CD14-positive monocyte (primary cell): ENCODE measurements around the gene AGTPBP1. TPM values are rescaled to one million over a fixed set of nuclear protein-coding genes. Genes with fewer than 3 reads are reported as not detected.
A peak's percentile ranks its signal among the peaks of the same experiment; 100 is the strongest.

Source experiments
- DNase-seq, 3 donors: peaks; one replicate each; pipeline ENCODE4 v3.0.0-alpha.2; 2011 to 2022
- H2AFZ ChIP-seq: 2 replicates; pipeline ENCODE4 v1.6.0; 2012; ENCODE audit warnings: mild to moderate bottlenecking, low read depth, low read length, inconsistent platforms; ENCODE audit not compliant: insufficient read depth, poor library complexity, severe bottlenecking
- H3K27ac ChIP-seq, 2 donors: 1 replicate in 1 of 2; 2 replicates in 1 of 2; pipeline ENCODE4 v1.5.1; 2012 to 2013; ENCODE audit warnings: low read length in 2 of 2, control low read depth in 1 of 2, inconsistent platforms in 1 of 2, low read depth in 1 of 2, mild to moderate bottlenecking in 1 of 2
- H3K27me3 ChIP-seq, 2 donors: one replicate each; pipeline versions ENCODE4 v1.6.0 to v1.6.1; 2011 to 2013; ENCODE audit warnings: low read length in 2 of 2; ENCODE audit not compliant: control insufficient read depth in 2 of 2, insufficient read depth in 2 of 2
- H3K36me3 ChIP-seq, 2 donors: replicated peaks in 1 of 2; 1 replicate in 1 of 2; 2 replicates in 1 of 2; pipeline versions ENCODE4 v1.5.1 to v1.6.1; 2012 to 2013; ENCODE audit warnings: low read length in 2 of 2, control low read depth in 1 of 2, inconsistent platforms in 1 of 2, mild to moderate bottlenecking in 1 of 2; ENCODE audit not compliant: insufficient read depth in 2 of 2, control insufficient read depth in 1 of 2
- H3K4me1 ChIP-seq, 2 donors: 1 replicate in 1 of 2; 2 replicates in 1 of 2; pipeline versions ENCODE4 v1.5.1 to v1.6.1; 2012 to 2013; ENCODE audit warnings: low read length in 2 of 2, control low read depth in 1 of 2, inconsistent platforms in 1 of 2, mild to moderate bottlenecking in 1 of 2, moderate library complexity in 1 of 2; ENCODE audit not compliant: insufficient read depth in 2 of 2, control insufficient read depth in 1 of 2
- H3K4me2 ChIP-seq: replicated peaks from 2 replicates; pipeline ENCODE3; 2012; ENCODE audit warnings: low read length, moderate library complexity, mild to moderate bottlenecking; ENCODE audit not compliant: poor library complexity, severe bottlenecking; ENCODE audit errors: extremely low read depth
- H3K4me3 ChIP-seq, 3 experiments: fragments of 200-600 bp in 1 of 3; sonication (generic) in 1 of 3; replicated peaks in 1 of 3; 1 replicate in 2 of 3; 2 replicates in 1 of 3; pipeline ENCODE4 v1.5.1; 2011 to 2013; ENCODE audit warnings: low read length in 3 of 3, mild to moderate bottlenecking in 3 of 3, control low read depth in 2 of 3, low read depth in 2 of 3, inconsistent platforms in 1 of 3, moderate library complexity in 1 of 3
- H3K79me2 ChIP-seq: 2 replicates; pipeline ENCODE4 v1.6.0; 2012; ENCODE audit warnings: mild to moderate bottlenecking, control low read depth, inconsistent platforms, low read length, moderate library complexity; ENCODE audit not compliant: insufficient read depth
- H3K9ac ChIP-seq: 2 replicates; pipeline ENCODE4 v1.6.0; 2017; ENCODE audit warnings: low read length, mild to moderate bottlenecking; ENCODE audit not compliant: insufficient read depth, poor library complexity, severe bottlenecking
- H3K9me3 ChIP-seq, 2 donors: replicated peaks in 1 of 2; 1 replicate in 1 of 2; 2 replicates in 1 of 2; pipeline versions ENCODE4 v1.5.1 to v1.6.1; 2012 to 2013; ENCODE audit warnings: low read length in 2 of 2, control low read depth in 1 of 2; ENCODE audit not compliant: control insufficient read depth in 1 of 2, insufficient read depth in 1 of 2
- H4K20me1 ChIP-seq: 2 replicates; pipeline ENCODE4 v1.6.0; 2012; ENCODE audit warnings: mild to moderate bottlenecking, low read length, control low read depth, moderate library complexity; ENCODE audit not compliant: insufficient read depth
- H3K27ac Mint-ChIP-seq, 7 donors: one replicate each; pipeline ENCODE4 v1.8.0; 2020; ENCODE audit warnings: mild to moderate bottlenecking in 7 of 7, mixed read lengths in 7 of 7, moderate library complexity in 6 of 7, inconsistent platforms in 2 of 7
- H3K27me3 Mint-ChIP-seq, 3 donors: one replicate each; pipeline ENCODE4 v1.8.0; 2021 to 2022; ENCODE audit warnings: low read depth in 3 of 3, mild to moderate bottlenecking in 3 of 3, mixed read lengths in 3 of 3, moderate library complexity in 3 of 3, inconsistent platforms in 1 of 3
- H3K36me3 Mint-ChIP-seq, 2 donors: one replicate each; pipeline ENCODE4 v1.8.0; 2020; ENCODE audit warnings: mixed read lengths in 2 of 2, inconsistent platforms in 1 of 2, mild to moderate bottlenecking in 1 of 2
- H3K4me1 Mint-ChIP-seq: one replicate; pipeline ENCODE4 v1.8.0; 2020; ENCODE audit warnings: mild to moderate bottlenecking, mixed read lengths
- H3K4me3 Mint-ChIP-seq, 2 donors: one replicate each; pipeline ENCODE4 v1.8.0; 2020; ENCODE audit warnings: mild to moderate bottlenecking in 2 of 2, mixed read lengths in 2 of 2, moderate library complexity in 1 of 2
- H3K9me3 Mint-ChIP-seq, 7 donors: one replicate each; pipeline ENCODE4 v1.8.0; 2020 to 2022; ENCODE audit warnings: mixed read lengths in 7 of 7, mild to moderate bottlenecking in 6 of 7, moderate library complexity in 6 of 7, inconsistent platforms in 2 of 7
- WGBS: methylation state at CpG from one replicate; pipeline ENCODE4 v1.1.5; 2013; ENCODE audit warnings: missing lambda C conversion rate; ENCODE audit not compliant: insufficient coverage; 5-methylcytosine and 5-hydroxymethylcytosine counted together
- intact Hi-C, 2 donors: fragments of 100-400 bp; cut with micrococcal nuclease; formaldehyde crosslinking; loops; one replicate each; pipeline versions ENCODE4 v1.15.0 to v1.15.1; 2023
- polyA plus RNA-seq, 3 donors: library from polyadenylated mRNA; depleted of rRNA in 1 of 3; unstranded in 2 of 3; stranded (reverse) in 1 of 3; fragments of 300-500 nt in 2 of 3; fragments of >200 nt in 1 of 3; fragmentation: Illumina TruSeq in 2 of 3; gene quantifications; 1 replicate in 2 of 3; 2 replicates in 1 of 3; pipeline ENCODE4 v1.2.3, GENCODE V29; 2012 to 2021
- TF ChIP-seq, protein P1 (sequence below): fragments of 200-600 bp; IDR thresholded peaks from one replicate; pipeline ENCODE4 v1.8.0; 2022; ENCODE audit warnings: antibody characterized with exemption, mild to moderate bottlenecking

AGTPBP1 gene
- polyA plus RNA-seq, 3 donors = 55.6 to 90.3 (median 77.0) TPM

DNA sequence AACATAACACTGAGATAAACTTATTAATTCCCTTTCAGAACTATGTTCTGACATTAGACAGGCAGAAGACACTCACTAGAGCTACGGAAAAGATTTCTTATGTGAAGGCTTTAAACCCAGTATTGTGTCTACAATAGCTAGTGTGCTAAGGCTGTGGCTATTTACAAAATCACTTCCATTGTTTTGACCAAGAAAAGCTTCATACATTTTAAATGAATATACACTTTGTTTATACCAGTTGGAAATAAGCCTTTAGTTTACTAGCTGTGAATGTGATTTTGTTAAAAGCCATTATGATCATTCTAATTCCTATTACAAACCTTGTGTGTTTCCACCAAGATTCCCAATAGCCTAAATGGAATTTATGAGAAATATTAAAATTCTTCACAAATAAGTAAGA is 83.0 kb downstream of the AGTPBP1 start:
- no peak overlapping the region for H2AFZ ChIP-seq
- no peak overlapping the region for H3K27ac Mint-ChIP-seq
- no peaks in the 10 kb centered on the region for H3K27me3 ChIP-seq
- no peaks in the 10 kb centered on the region for H3K9me3 Mint-ChIP-seq
- no peak overlapping the region for H3K4me3 ChIP-seq
- peaks cover 30% of the 10 kb centered on the region for H4K20me1 ChIP-seq
- WGBS = no CpG with 5 or more reads among the region's 1 CpG
- H3K9me3 ChIP-seq = no peaks in the 10 kb centered on the region
- H3K79me2 ChIP-seq = peaks cover 20% of the 10 kb centered on the region
- no peaks in the 10 kb centered on the region for H3K27me3 Mint-ChIP-seq
- no peak overlapping the region for H3K9ac ChIP-seq
- H3K27ac ChIP-seq = no peak overlapping the region
- H3K36me3 ChIP-seq = peaks cover 46 to 69% of the 10 kb centered on the region in 2 donors
- H3K4me2 ChIP-seq = no peak overlapping the region
- H3K4me1 Mint-ChIP-seq = peaks cover 14% of the 10 kb centered on the region
- peaks cover 32 to 47% of the 10 kb centered on the region in 2 donors for H3K36me3 Mint-ChIP-seq
- H3K4me1 ChIP-seq = peaks cover 9 to 10% of the 10 kb centered on the region in 2 donors
- no peak for DNase-seq
- intact Hi-C loops = no loop called here
- no peak overlapping the region for H3K4me3 Mint-ChIP-seq
- TF ChIP-seq, protein P1, sequence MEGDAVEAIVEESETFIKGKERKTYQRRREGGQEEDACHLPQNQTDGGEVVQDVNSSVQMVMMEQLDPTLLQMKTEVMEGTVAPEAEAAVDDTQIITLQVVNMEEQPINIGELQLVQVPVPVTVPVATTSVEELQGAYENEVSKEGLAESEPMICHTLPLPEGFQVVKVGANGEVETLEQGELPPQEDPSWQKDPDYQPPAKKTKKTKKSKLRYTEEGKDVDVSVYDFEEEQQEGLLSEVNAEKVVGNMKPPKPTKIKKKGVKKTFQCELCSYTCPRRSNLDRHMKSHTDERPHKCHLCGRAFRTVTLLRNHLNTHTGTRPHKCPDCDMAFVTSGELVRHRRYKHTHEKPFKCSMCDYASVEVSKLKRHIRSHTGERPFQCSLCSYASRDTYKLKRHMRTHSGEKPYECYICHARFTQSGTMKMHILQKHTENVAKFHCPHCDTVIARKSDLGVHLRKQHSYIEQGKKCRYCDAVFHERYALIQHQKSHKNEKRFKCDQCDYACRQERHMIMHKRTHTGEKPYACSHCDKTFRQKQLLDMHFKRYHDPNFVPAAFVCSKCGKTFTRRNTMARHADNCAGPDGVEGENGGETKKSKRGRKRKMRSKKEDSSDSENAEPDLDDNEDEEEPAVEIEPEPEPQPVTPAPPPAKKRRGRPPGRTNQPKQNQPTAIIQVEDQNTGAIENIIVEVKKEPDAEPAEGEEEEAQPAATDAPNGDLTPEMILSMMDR = no peak

DNA sequence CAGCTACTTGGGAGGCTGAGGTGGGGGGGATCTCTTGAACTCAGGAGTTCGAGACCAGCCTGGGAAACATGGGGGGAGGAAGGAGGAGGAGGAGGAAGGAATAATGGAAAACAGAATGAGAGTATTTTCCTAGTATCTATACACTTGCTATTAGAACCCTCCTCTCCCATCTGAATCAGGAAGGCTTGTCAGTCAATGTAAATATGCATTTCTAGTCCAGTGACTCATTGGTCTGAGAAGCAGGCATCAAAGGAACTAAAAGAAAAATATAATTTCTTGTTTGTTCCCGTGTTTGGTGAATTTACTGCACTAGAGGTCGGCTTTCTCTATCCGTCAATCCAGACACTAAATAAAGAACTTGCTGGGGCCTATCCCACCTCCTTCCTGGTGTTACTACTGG is 88.6 kb downstream of the AGTPBP1 start:
- H3K27me3 Mint-ChIP-seq = no peaks in the 10 kb centered on the region
- Histone ChIP-seq H3K9me3 (no peaks in the 10 kb centered on the region), H2AFZ (no peak overlapping the region), H3K79me2 (peaks cover 21% of the 10 kb centered on the region), H3K27ac (peak overlapping the region in 1 of 2 donors; percentile 4), H3K27me3 (no peaks in the 10 kb centered on the region), H3K36me3 (peaks cover 84 to 91% of the 10 kb centered on the region in 2 donors), H3K4me3 (no peak overlapping the region), H3K4me2 (no peak overlapping the region), H3K9ac (no peak overlapping the region), H3K4me1 (no peaks in the 10 kb centered on the region), H4K20me1 (peaks cover 38% of the 10 kb centered on the region)
- TF ChIP-seq, protein P1 = no peak
- DNase-seq = no peak
- peaks cover 0 to 3% (median 0%) of the 10 kb centered on the region in 7 donors for H3K9me3 Mint-ChIP-seq
- intact Hi-C loops = no loop called here
- 100% methylated on average over 1 of the region's 4 CpGs for WGBS
- no peak overlapping the region for H3K4me3 Mint-ChIP-seq
- peaks cover 1% of the 10 kb centered on the region for H3K4me1 Mint-ChIP-seq
- peaks cover 61 to 70% of the 10 kb centered on the region in 2 donors for H3K36me3 Mint-ChIP-seq
- peak overlapping the region in 2 of 7 donors; percentile 7 to 25 for H3K27ac Mint-ChIP-seq
